ENCODE measurements around the gene SMG6. TPM values are rescaled to one million over a fixed set of nuclear protein-coding genes. Genes with fewer than 3 reads are reported as not detected.

Gene SMG6
- total and polyA plus RNA-seq, 2 of the 13 experiments (the other 11 are each of a cell fraction or from before 2014, with no cell fraction given): 4.6 to 14.6 TPM

DNA sequence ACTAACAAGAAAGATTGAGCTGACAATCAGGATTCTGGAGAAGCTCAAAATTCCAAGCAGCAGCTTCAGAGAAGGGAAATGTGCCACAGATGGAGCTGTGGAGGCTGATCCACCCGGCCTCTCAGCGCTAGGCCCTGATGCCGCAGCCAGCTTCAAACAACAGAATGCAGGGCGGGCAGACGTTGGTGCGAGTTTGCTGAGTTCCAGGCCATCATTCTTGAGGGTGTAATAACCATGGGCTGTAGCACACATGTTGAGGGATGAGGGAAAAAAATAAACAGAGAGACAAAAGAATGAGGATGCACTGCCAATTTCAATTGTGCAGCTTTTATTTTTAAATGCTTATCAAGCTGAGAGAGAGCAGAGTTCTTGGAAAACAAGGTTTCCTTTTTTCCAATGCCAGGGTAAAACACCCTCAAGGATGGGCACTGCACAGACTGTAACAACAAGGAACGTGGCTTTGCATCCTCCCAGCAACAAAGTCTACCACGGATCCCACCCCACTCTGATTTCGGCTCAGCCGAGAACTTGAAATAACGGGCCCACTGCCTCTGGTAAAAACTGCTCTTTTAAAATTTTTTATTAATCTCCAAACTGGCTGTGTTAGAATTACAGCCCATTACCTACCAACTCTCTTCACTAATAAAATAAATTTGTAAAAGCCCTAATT is 90.2 kb downstream of the SMG6 start:
- H2AFZ ChIP-seq (ENCODE audit: low read length): no peak overlapping the region
- H3K4me2 ChIP-seq (ENCODE audit: low read depth, low read length): no peak overlapping the region
- FAIRE-seq (no peak), DNase-seq (ENCODE audit: low spot score) (no peak), ATAC-seq (no peak)
- POLR2A ChIA-PET: no interaction called here
- H3K79me2 ChIP-seq (ENCODE audit: insufficient read depth, low read length): no peaks in the 10 kb centered on the region
- CTCF ChIA-PET (ENCODE audit: low intra/inter-chr PET ratio, low total read pairs): no interaction called here
- H3K36me3 ChIP-seq (replicated peaks in 1 of 2; ENCODE audit: control insufficient read depth in 1 of 2, insufficient read depth in 2 of 2, low read length in 2 of 2): peaks cover 0 to 19% of the 10 kb centered on the region in 2 experiments; a peak in 1 of 5 replicates
- peaks cover 11% of the 10 kb centered on the region for H3K4me1 ChIP-seq (ENCODE audit: insufficient read depth, low read length)
- H4K20me1 ChIP-seq (ENCODE audit: insufficient read depth, low read length): no peaks in the 10 kb centered on the region
- no peak overlapping the region for H3K4me3 ChIP-seq (replicated peaks in 1 of 3; ENCODE audit: insufficient read depth in 1 of 3, low read depth in 2 of 3, low read length in 3 of 3)
- no TSS peak for BruUV-seq (replicated peaks)
- in situ Hi-C loops (cut with HindIII; ENCODE audit: extremely low pct_ligation_motif_present, low pct_unique_long_range_greater_than_20kb): no loop called here
- 95% methylated on average over 11 of the region's 11 CpGs for WGBS (ENCODE audit: low lambda C conversion rate)
- no peaks in the 10 kb centered on the region for H3K27me3 ChIP-seq (ENCODE audit: control insufficient read depth in 1 of 2, insufficient read depth in 2 of 2, low read length in 2 of 2)
- H3K9me3 ChIP-seq (ENCODE audit: low read length): no peaks in the 10 kb centered on the region
- intact Hi-C loops (cut with micrococcal nuclease; ENCODE audit: unreplicated experiment): no loop called here
- H3K9ac ChIP-seq (ENCODE audit: insufficient read depth, low read depth, low read length): no peak overlapping the region
- no peak overlapping the region for H3K27ac ChIP-seq (ENCODE audit: extremely low read length, insufficient read depth, low read length)
- TF ChIP-seq SOX5 (CRISPR knock-in tag; IDR thresholded peaks at IDR 0.05; ENCODE audit: borderline replicate concordance) (no peak), ZNF121 (CRISPR knock-in tag; IDR thresholded peaks at IDR 0.05) (no peak), ZNF33A (CRISPR knock-in tag; IDR thresholded peaks at IDR 0.05; ENCODE audit: borderline replicate concordance) (no peak), MYC (CRISPR knock-in tag; IDR thresholded peaks at IDR 0.05; ENCODE audit: borderline replicate concordance) (no peak), HOMEZ (CRISPR knock-in tag; IDR thresholded peaks at IDR 0.05; ENCODE audit: low read depth) (no peak), GMEB1 (CRISPR knock-in tag; IDR thresholded peaks at IDR 0.05; ENCODE audit: borderline replicate concordance) (no peak), ZMAT3 (CRISPR knock-in tag; conservative IDR thresholded peaks at IDR 0.05) (no peak), ZFP36 (IDR thresholded peaks at IDR 0.05; ENCODE audit: borderline replicate concordance, low read depth, low read length, partially characterized antibody) (no peak), PHF20 (CRISPR knock-in tag; IDR thresholded peaks at IDR 0.05) (no peak), PTBP1 (IDR thresholded peaks at IDR 0.05; ENCODE audit: low read depth, low read length, poor library complexity, severe bottlenecking) (no peak), ZBTB1 (CRISPR knock-in tag; IDR thresholded peaks at IDR 0.05; ENCODE audit: borderline replicate concordance) (no peak), SRSF4 (IDR thresholded peaks at IDR 0.05; ENCODE audit: low read depth, low read length, poor library complexity, severe bottlenecking) (no peak), IKZF5 (CRISPR knock-in tag; IDR thresholded peaks at IDR 0.05) (no peak), KDM4B (CRISPR knock-in tag; IDR thresholded peaks at IDR 0.05) (no peak)
- TF ChIP-seq, protein P1, sequence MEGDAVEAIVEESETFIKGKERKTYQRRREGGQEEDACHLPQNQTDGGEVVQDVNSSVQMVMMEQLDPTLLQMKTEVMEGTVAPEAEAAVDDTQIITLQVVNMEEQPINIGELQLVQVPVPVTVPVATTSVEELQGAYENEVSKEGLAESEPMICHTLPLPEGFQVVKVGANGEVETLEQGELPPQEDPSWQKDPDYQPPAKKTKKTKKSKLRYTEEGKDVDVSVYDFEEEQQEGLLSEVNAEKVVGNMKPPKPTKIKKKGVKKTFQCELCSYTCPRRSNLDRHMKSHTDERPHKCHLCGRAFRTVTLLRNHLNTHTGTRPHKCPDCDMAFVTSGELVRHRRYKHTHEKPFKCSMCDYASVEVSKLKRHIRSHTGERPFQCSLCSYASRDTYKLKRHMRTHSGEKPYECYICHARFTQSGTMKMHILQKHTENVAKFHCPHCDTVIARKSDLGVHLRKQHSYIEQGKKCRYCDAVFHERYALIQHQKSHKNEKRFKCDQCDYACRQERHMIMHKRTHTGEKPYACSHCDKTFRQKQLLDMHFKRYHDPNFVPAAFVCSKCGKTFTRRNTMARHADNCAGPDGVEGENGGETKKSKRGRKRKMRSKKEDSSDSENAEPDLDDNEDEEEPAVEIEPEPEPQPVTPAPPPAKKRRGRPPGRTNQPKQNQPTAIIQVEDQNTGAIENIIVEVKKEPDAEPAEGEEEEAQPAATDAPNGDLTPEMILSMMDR (CRISPR knock-in tag; IDR thresholded peaks at IDR 0.05): no peak
- TF ChIP-seq, protein P2, sequence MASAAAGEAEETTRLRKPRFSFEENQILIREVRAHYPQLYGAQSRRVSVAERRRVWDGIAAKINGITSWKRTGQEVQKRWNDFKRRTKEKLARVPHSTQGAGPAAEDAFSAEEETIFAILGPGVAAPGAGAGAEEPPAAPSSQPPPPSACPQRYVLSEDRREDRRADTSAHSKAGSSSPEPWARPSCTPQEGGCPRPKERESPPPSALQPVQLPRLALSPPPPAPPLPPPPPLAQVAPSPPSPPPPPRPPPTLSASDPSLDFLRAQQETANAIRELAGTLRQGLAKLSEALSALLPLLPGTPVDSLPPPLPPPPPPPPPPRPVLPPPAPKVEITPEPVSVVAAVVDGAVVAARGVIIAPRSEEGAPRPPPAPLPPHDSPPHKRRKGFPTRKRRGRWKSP (CRISPR knock-in tag; IDR thresholded peaks at IDR 0.05): no peak

Measured in HepG2 (cell line).